ENCODE measurements around the gene INSIG1.

The INSIG1 gene

DNA sequence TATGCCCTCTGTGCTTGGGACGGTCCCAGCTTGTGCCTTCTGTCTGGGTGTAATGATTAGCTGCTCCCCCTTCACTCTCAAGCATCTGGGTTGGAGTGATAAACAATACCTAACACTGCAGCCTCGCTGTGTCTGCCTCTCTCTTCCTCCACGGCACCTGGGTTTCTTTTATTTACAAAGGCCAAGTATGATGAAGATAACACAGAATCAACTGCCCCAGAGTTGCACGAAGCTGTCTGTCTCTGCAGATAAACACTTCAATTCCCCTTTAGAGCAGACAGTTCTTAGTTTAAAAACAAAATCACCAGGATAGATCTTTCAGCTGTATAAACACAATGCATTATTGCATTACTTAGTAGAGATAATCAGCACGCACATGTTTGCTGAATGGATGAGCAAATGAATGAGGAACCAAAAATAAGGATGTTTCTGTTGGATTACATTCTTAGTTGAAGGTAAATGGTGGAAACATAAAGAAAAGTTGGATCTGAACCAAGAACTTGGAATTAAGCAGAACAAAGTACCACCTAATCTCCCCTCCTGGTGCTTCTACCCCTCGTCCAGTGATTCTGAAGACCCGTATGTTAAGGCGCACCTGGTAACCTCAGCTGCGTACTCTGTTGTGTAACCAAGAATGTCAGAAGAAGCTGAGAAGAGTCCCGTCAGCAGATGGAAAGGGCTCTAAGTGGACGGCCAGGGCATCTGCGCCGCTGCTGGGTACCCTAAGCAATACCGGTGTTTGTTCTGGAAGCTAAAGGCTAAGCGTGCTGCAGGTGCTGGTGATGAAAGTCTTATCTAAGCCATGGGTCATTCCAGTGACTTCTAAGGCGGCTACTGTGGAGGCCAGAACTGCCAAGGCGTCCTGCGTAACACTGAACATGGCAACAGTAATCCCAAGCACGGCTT is 26.6 kb downstream of the INSIG1 start:
- no peak for TF ChIP-seq CTCF (IDR thresholded peaks at IDR 0.05)
- Histone ChIP-seq H3K27me3 (ENCODE audit: control insufficient read depth, insufficient read depth, low read length) (no peaks in the 10 kb centered on the region), H3K36me3 (ENCODE audit: control insufficient read depth, insufficient read depth, low read length) (no peaks in the 10 kb centered on the region), H3K4me3 (ENCODE audit: low read depth, low read length) (no peak overlapping the region), H2AFZ (no peak overlapping the region), H3K79me2 (no peaks in the 10 kb centered on the region), H3K4me1 (no peaks in the 10 kb centered on the region), H3K4me2 (ENCODE audit: low read length) (no peak overlapping the region), H3K27ac (no peak overlapping the region), H3K9me3 (ENCODE audit: control insufficient read depth, low read length) (no peaks in the 10 kb centered on the region), H3K9ac (no peak overlapping the region)

- Histone ChIP-seq H2AFZ (no peak overlapping the region), H3K36me3 (ENCODE audit: control insufficient read depth, insufficient read depth, low read length) (no peaks in the 10 kb centered on the region), H3K27me3 (ENCODE audit: control insufficient read depth, insufficient read depth, low read length) (no peaks in the 10 kb centered on the region), H3K9ac (no peak overlapping the region), H3K79me2 (no peaks in the 10 kb centered on the region), H3K4me2 (ENCODE audit: low read length) (no peak overlapping the region), H3K9me3 (ENCODE audit: control insufficient read depth, low read length) (no peaks in the 10 kb centered on the region), H3K27ac (no peak overlapping the region), H3K4me3 (ENCODE audit: low read depth, low read length) (no peak overlapping the region), H3K4me1 (no peaks in the 10 kb centered on the region)
- TF ChIP-seq CTCF (IDR thresholded peaks at IDR 0.05), result no peak
Observed at GRCh38 chr7:155324918-155325235, 27.2 kb downstream of the INSIG1 start.

DNA sequence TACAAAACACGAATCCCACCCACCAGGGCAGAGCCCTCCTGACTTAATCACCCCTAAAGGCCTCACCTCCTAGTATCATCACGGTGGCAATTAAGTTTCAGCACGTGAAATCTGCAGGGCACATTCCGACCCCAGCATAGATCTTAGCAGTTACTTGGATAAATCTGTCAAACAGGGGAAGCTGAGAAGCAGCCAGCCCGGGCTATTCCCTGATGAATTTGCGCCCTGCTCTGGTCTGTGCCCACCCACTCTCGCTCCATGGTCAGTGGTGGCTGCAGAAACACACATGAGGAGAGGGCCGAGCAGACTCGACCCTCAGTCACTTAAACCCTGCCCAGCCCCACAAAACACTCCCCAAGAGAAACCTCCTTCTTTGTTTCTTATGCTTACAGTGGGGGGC is 28.7 kb downstream of the INSIG1 start:
- no peak for TF ChIP-seq CTCF (IDR thresholded peaks at IDR 0.05)
- H3K79me2 ChIP-seq, result no peaks in the 10 kb centered on the region
- H3K4me2 ChIP-seq (ENCODE audit: low read length), result no peak overlapping the region
- no peaks in the 10 kb centered on the region for H3K9me3 ChIP-seq (ENCODE audit: control insufficient read depth, low read length)
- H3K4me1 ChIP-seq, result no peaks in the 10 kb centered on the region
- no peak overlapping the region for H2AFZ ChIP-seq
- no peak overlapping the region for H3K9ac ChIP-seq
- no peak overlapping the region for H3K27ac ChIP-seq
- no peaks in the 10 kb centered on the region for H3K36me3 ChIP-seq (ENCODE audit: control insufficient read depth, insufficient read depth, low read length)
- H3K27me3 ChIP-seq (ENCODE audit: control insufficient read depth, insufficient read depth, low read length), result no peaks in the 10 kb centered on the region
- H3K4me3 ChIP-seq (ENCODE audit: low read depth, low read length), result no peak overlapping the region

- H3K4me3 ChIP-seq (ENCODE audit: low read depth, low read length), result no peak overlapping the region
- no peak for TF ChIP-seq CTCF (IDR thresholded peaks at IDR 0.05)
- H3K36me3 ChIP-seq (ENCODE audit: control insufficient read depth, insufficient read depth, low read length), result no peaks in the 10 kb centered on the region
- no peaks in the 10 kb centered on the region for H3K9me3 ChIP-seq (ENCODE audit: control insufficient read depth, low read length)
- no peak overlapping the region for H3K4me2 ChIP-seq (ENCODE audit: low read length)
- H3K27me3 ChIP-seq (ENCODE audit: control insufficient read depth, insufficient read depth, low read length), result no peaks in the 10 kb centered on the region
- peaks cover 5% of the 10 kb centered on the region for H3K4me1 ChIP-seq
- H3K27ac ChIP-seq, result no peak overlapping the region
- H3K9ac ChIP-seq, result no peak overlapping the region
- no peak overlapping the region for H2AFZ ChIP-seq
- no peaks in the 10 kb centered on the region for H3K79me2 ChIP-seq
Observed at GRCh38 chr7:155327590-155328320, 30.1 kb downstream of the INSIG1 start.

All from parathyroid adenoma (tissue), 2 donors.